IPS-15b (cell line): ENCODE results near the gene ANKH.

Experiments used
- H3K27me3 ChIP-seq: one replicate; pipeline ENCODE4 v1.6.1; 2013; ENCODE audit warnings: low read length; ENCODE audit not compliant: control insufficient read depth, insufficient read depth
- H3K36me3 ChIP-seq: one replicate; pipeline ENCODE4 v1.6.1; 2013; ENCODE audit warnings: low read length; ENCODE audit not compliant: control insufficient read depth, insufficient read depth
- H3K4me1 ChIP-seq: one replicate; pipeline ENCODE4 v1.6.1; 2013; ENCODE audit warnings: mild to moderate bottlenecking, low read length; ENCODE audit not compliant: control insufficient read depth, insufficient read depth
- H3K4me3 ChIP-seq: one replicate; pipeline ENCODE4 v1.5.1; 2013; ENCODE audit warnings: low read depth, low read length
- H3K9ac ChIP-seq: one replicate; pipeline ENCODE4 v1.6.1; 2013; ENCODE audit warnings: low read depth, mild to moderate bottlenecking, low read length
- H3K9me3 ChIP-seq: one replicate; pipeline ENCODE4 v1.6.1; 2013; ENCODE audit warnings: mild to moderate bottlenecking, low read length; ENCODE audit not compliant: control insufficient read depth, insufficient read depth

The ANKH gene

GRCh38 chr5:14902826-14903560 lies 31.4 kb upstream of the ANKH start:
- Histone ChIP-seq H3K27me3 (no peaks in the 10 kb centered on the region), H3K4me3 (no peak overlapping the region), H3K36me3 (no peaks in the 10 kb centered on the region), H3K9me3 (no peaks in the 10 kb centered on the region), H3K4me1 (no peaks in the 10 kb centered on the region), H3K9ac (no peak overlapping the region)

- Histone ChIP-seq H3K36me3 (no peaks in the 10 kb centered on the region), H3K9ac (no peak overlapping the region), H3K4me3 (no peak overlapping the region), H3K9me3 (no peaks in the 10 kb centered on the region), H3K27me3 (no peaks in the 10 kb centered on the region), H3K4me1 (no peaks in the 10 kb centered on the region)
Observed at GRCh38 chr5:14901462-14902051, 30.0 kb upstream of the ANKH start.

- Histone ChIP-seq H3K36me3 (no peaks in the 10 kb centered on the region), H3K9ac (no peak overlapping the region), H3K27me3 (no peaks in the 10 kb centered on the region), H3K4me3 (no peak overlapping the region), H3K4me1 (no peaks in the 10 kb centered on the region), H3K9me3 (no peaks in the 10 kb centered on the region)
Observed at GRCh38 chr5:14900693-14901461, 29.3 kb upstream of the ANKH start.

- Histone ChIP-seq H3K36me3 (no peaks in the 10 kb centered on the region), H3K4me3 (no peak overlapping the region), H3K9me3 (no peaks in the 10 kb centered on the region), H3K4me1 (peaks cover 2% of the 10 kb centered on the region), H3K27me3 (no peaks in the 10 kb centered on the region), H3K9ac (no peak overlapping the region)
Observed at GRCh38 chr5:14896131-14896530, 24.6 kb upstream of the ANKH start.

GRCh38 chr5:14895301-14895700 lies 23.7 kb upstream of the ANKH start:
- Histone ChIP-seq H3K36me3 (no peaks in the 10 kb centered on the region), H3K9me3 (no peaks in the 10 kb centered on the region), H3K9ac (no peak overlapping the region), H3K27me3 (no peaks in the 10 kb centered on the region), H3K4me1 (peaks cover 2% of the 10 kb centered on the region), H3K4me3 (no peak overlapping the region)

GRCh38 chr5:14894748-14895147 lies 23.2 kb upstream of the ANKH start:
- no peaks in the 10 kb centered on the region for H3K27me3 ChIP-seq
- no peaks in the 10 kb centered on the region for H3K36me3 ChIP-seq
- H3K9ac ChIP-seq, result no peak overlapping the region
- no peaks in the 10 kb centered on the region for H3K9me3 ChIP-seq
- no peak overlapping the region for H3K4me3 ChIP-seq
- peaks cover 2% of the 10 kb centered on the region for H3K4me1 ChIP-seq

- Histone ChIP-seq H3K9ac (no peak overlapping the region), H3K4me1 (peaks cover 2% of the 10 kb centered on the region), H3K27me3 (no peaks in the 10 kb centered on the region), H3K4me3 (no peak overlapping the region), H3K9me3 (no peaks in the 10 kb centered on the region), H3K36me3 (no peaks in the 10 kb centered on the region)
Observed at GRCh38 chr5:14893381-14893780, 21.8 kb upstream of the ANKH start.

- Histone ChIP-seq H3K36me3 (no peaks in the 10 kb centered on the region), H3K9ac (no peak overlapping the region), H3K9me3 (no peaks in the 10 kb centered on the region), H3K27me3 (no peaks in the 10 kb centered on the region), H3K4me1 (peaks cover 2% of the 10 kb centered on the region), H3K4me3 (no peak overlapping the region)
Observed at GRCh38 chr5:14890846-14891245, 19.3 kb upstream of the ANKH start.

GRCh38 chr5:14884062-14884612 lies 12.6 kb upstream of the ANKH start:
- H3K9ac ChIP-seq, result no peak overlapping the region
- no peaks in the 10 kb centered on the region for H3K27me3 ChIP-seq
- no peak overlapping the region for H3K4me3 ChIP-seq
- H3K4me1 ChIP-seq, result no peaks in the 10 kb centered on the region
- no peaks in the 10 kb centered on the region for H3K36me3 ChIP-seq
- no peaks in the 10 kb centered on the region for H3K9me3 ChIP-seq

GRCh38 chr5:14882658-14883580 lies 11.3 kb upstream of the ANKH start:
- no peaks in the 10 kb centered on the region for H3K36me3 ChIP-seq
- no peaks in the 10 kb centered on the region for H3K4me1 ChIP-seq
- no peaks in the 10 kb centered on the region for H3K27me3 ChIP-seq
- no peak overlapping the region for H3K9ac ChIP-seq
- no peak overlapping the region for H3K4me3 ChIP-seq
- no peaks in the 10 kb centered on the region for H3K9me3 ChIP-seq

- H3K36me3 ChIP-seq, result no peaks in the 10 kb centered on the region
- H3K4me3 ChIP-seq, result no peak overlapping the region
- H3K4me1 ChIP-seq, result no peaks in the 10 kb centered on the region
- no peaks in the 10 kb centered on the region for H3K27me3 ChIP-seq
- no peak overlapping the region for H3K9ac ChIP-seq
- H3K9me3 ChIP-seq, result no peaks in the 10 kb centered on the region
Observed at GRCh38 chr5:14881826-14882225, 10.2 kb upstream of the ANKH start.
